CD4-positive, alpha-beta memory T cell (primary cell): ENCODE measurements around the gene ABCA2. TPM values are rescaled to one million over a fixed set of nuclear protein-coding genes. Genes with fewer than 3 reads are reported as not detected.

ENCODE experiments used
- CTCF ChIA-PET: fragments of 350-600 bp; sonication (Branson Sonifier 250); formaldehyde crosslinking; loops from one replicate; lab custom pipeline; 2021; ENCODE audit warnings: inconsistent platforms; ENCODE audit not compliant: partially characterized antibody; lab: Charles Lee
- POLR2A ChIA-PET: fragments of 350-600 bp; sonication (Branson Sonifier 250); formaldehyde crosslinking; loops from one replicate; lab custom pipeline; 2021; ENCODE audit not compliant: partially characterized antibody; lab: Charles Lee
- DNase-seq, 5 donors: peaks; one replicate each; pipeline versions ENCODE4 v3.0.0 to v3.0.0-alpha.2; 2020 to 2022; ENCODE audit warnings: mixed read lengths in 1 of 5
- H3K27ac ChIP-seq: one replicate; pipeline ENCODE4 v1.7.0; 2013; ENCODE audit warnings: low read depth, low read length
- H3K27me3 ChIP-seq: 2 replicates; pipeline ENCODE4 v1.7.0; 2013; ENCODE audit warnings: mild to moderate bottlenecking, low read length, moderate library complexity; ENCODE audit not compliant: insufficient read depth
- H3K36me3 ChIP-seq: 2 replicates; pipeline ENCODE4 v1.7.0; 2013; ENCODE audit warnings: mild to moderate bottlenecking, low read length, moderate library complexity; ENCODE audit not compliant: insufficient read depth
- H3K4me1 ChIP-seq: 2 replicates; pipeline ENCODE4 v1.7.0; 2013; ENCODE audit warnings: mild to moderate bottlenecking, low read length, moderate library complexity; ENCODE audit not compliant: insufficient read depth
- H3K4me3 ChIP-seq, 2 donors: one replicate each; pipeline ENCODE4 v1.7.0; 2013; ENCODE audit warnings: low read length in 2 of 2, mild to moderate bottlenecking in 1 of 2
- H3K9me3 ChIP-seq, 2 donors: one replicate each; pipeline ENCODE4 v1.7.0; 2013; ENCODE audit warnings: low read length in 2 of 2, control low read depth in 1 of 2; ENCODE audit not compliant: control insufficient read depth in 1 of 2
- H3K27ac Mint-ChIP-seq, 7 donors: one replicate each; pipeline ENCODE4 v1.8.0; 2020 to 2021; ENCODE audit warnings: mixed read lengths in 7 of 7, mild to moderate bottlenecking in 6 of 7, inconsistent platforms in 3 of 7, moderate library complexity in 3 of 7
- H3K27me3 Mint-ChIP-seq, 2 donors: one replicate each; pipeline ENCODE4 v1.8.0; 2020 to 2021; ENCODE audit warnings: mixed read lengths in 2 of 2
- H3K36me3 Mint-ChIP-seq, 2 donors: one replicate each; pipeline ENCODE4 v1.8.0; 2020 to 2021; ENCODE audit warnings: mixed read lengths in 2 of 2, inconsistent platforms in 1 of 2, mild to moderate bottlenecking in 1 of 2
- H3K4me1 Mint-ChIP-seq, 4 donors: one replicate each; pipeline ENCODE4 v1.8.0; 2020 to 2021; ENCODE audit warnings: mixed read lengths in 4 of 4, mild to moderate bottlenecking in 1 of 4
- H3K4me3 Mint-ChIP-seq, 8 donors: one replicate each; pipeline ENCODE4 v1.8.0; 2020 to 2021; ENCODE audit warnings: mixed read lengths in 8 of 8, mild to moderate bottlenecking in 7 of 8, moderate library complexity in 6 of 8, inconsistent platforms in 3 of 8
- H3K9me3 Mint-ChIP-seq, 8 donors: one replicate each; pipeline ENCODE4 v1.8.0; 2020 to 2021; ENCODE audit warnings: mixed read lengths in 8 of 8, mild to moderate bottlenecking in 5 of 8, inconsistent platforms in 3 of 8, moderate library complexity in 1 of 8
- intact Hi-C: fragments of 100-400 bp; cut with micrococcal nuclease; formaldehyde crosslinking; loops from one replicate; pipeline ENCODE4 v1.15.1; 2023
- polyA plus RNA-seq, 2 donors: library from polyadenylated mRNA; unstranded; fragments of 300-500 nt; fragmentation: Illumina TruSeq; gene quantifications; one replicate each; pipeline ENCODE4 v1.2.3, GENCODE V29; 2021
- total RNA-seq, 2 experiments: library from RNA; stranded (reverse); gene quantifications; one replicate each; pipeline ENCODE4 v1.2.3, GENCODE V29; 2021

ABCA2 gene
- total and polyA plus RNA-seq, 4 experiments from 2014 or later = 2.6 to 68.6 (median 37.3) TPM

DNA sequence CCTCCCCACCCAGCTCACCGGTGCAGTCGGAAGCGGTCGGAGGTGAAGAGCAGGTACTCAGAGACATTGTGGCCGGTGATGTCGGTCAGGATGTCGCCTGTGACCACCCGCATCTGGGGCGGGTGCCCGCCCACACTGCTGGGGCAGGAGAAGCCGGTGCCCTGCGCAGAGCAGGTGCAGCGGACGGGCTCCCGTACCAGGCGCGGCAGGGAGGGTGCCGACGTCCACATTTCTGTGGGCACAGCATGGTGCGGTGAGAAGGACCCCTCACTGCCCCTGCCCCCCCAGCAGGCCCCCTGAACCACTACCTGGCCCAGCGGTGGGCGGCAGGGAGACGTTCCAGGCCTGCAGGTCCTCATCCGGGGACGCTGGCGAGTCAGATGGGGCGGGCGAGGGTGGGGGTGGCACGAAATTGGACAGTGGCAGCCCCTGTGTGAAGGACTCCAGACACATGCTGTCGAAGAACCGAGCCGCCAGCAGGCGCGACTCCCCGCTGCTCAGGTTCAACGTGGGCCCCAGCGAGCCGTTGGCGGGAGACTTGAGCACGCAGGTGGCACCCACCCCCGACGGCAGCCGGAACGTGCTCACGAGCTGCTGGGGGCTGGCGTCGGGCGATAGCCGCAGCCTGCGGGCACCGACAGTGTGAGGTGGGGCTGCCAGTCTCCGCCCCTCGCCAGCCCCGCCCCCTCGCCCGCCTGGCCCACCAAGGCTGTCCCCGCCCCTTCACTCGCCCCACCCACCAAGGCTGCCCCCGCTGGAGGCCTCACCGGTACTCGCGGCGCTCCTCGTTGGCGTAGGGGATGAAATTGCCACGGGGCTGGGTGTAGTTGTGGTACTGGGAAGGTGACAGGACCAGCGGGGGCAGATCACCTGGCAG lies 15.1 kb downstream of the ABCA2 start:
- POLR2A ChIA-PET = no interaction called here
- intact Hi-C loops = no loop called here
- Histone ChIP-seq H3K36me3 (peaks cover 8% of the 10 kb centered on the region), H3K4me3 (no peak overlapping the region), H3K9me3 (no peaks in the 10 kb centered on the region), H3K27me3 (no peaks in the 10 kb centered on the region), H3K4me1 (no peaks in the 10 kb centered on the region), H3K27ac (no peak overlapping the region)
- H3K27ac Mint-ChIP-seq = no peak overlapping the region
- H3K36me3 Mint-ChIP-seq = peaks cover 0 to 12% of the 10 kb centered on the region in 2 donors
- no peak for DNase-seq
- H3K4me1 Mint-ChIP-seq = no peaks in the 10 kb centered on the region
- H3K27me3 Mint-ChIP-seq = no peaks in the 10 kb centered on the region
- no peak overlapping the region for H3K4me3 Mint-ChIP-seq
- CTCF ChIA-PET = interaction anchor here (3.2 kb wide), 1 partner anchor 16 kb away, joined by 9 read pairs; the partner anchor contains the start of gene ABCA2
- no peaks in the 10 kb centered on the region for H3K9me3 Mint-ChIP-seq

DNA sequence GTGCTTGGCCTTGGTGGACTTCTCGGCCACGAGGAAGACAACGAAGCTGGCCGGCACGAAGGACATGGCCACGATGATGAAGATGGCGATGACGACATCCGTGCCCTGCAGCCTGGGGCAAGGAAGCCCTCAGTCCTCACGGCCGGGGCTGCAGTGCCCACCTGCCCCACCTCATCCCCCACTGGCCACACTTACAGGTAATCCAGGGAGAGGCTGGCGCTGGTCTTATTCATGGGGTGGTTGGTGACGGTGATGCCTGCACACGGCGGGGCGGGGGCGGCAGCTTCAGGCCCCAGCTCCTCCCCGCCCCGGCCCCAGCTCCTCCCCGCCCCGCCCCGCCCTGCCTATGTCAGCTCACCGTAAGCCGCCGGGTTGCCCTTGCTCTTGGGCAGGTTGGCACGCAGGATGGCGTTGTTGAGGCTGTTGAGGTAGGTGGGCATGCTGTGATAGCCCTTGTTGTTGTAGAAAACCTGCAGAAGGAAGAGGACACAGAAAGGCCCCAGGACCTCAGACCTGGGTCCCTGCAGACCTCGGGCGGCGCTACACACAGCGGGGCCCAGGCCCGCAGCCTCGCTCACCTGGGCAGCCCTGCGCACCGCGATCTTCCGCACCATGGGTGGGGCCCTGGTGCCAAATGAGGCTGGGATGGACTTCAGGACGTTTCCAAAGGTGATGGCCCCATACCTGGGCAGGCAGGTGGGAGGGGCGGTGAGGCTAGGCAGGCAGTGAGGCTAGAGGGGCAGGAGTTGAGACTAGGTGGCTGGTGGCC lies 15.9 kb downstream of the ABCA2 start:
- Histone ChIP-seq H3K9me3 (no peaks in the 10 kb centered on the region), H3K27ac (no peak overlapping the region), H3K36me3 (peaks cover 8% of the 10 kb centered on the region), H3K4me3 (no peak overlapping the region), H3K27me3 (no peaks in the 10 kb centered on the region), H3K4me1 (no peaks in the 10 kb centered on the region)
- Mint-ChIP-seq H3K27ac (no peak overlapping the region), H3K4me3 (no peak overlapping the region), H3K9me3 (no peaks in the 10 kb centered on the region), H3K27me3 (no peaks in the 10 kb centered on the region), H3K4me1 (no peaks in the 10 kb centered on the region), H3K36me3 (peaks cover 0 to 12% of the 10 kb centered on the region in 2 donors)
- intact Hi-C loops = no loop called here
- CTCF ChIA-PET = no interaction called here
- no peak for DNase-seq
- POLR2A ChIA-PET = no interaction called here

DNA sequence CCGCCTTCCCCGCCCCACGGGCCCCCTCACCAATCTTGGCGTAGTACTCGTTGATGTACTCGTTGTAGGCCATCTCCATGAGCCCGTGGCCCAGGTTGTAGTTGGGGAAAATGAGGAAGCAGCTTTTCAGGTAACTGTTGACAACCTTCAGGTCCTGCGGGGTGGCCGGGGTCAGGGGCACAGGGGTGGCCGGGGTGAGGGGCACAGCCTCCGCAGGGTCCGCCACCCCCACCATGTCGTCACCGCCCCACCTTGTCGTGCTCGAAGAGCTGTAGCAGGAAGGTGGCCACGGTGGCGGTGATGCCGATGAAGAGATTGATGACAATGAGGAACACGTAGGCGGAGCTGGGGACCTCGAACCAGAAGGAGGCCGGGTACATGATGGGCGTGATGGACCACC lies 16.9 kb downstream of the ABCA2 start:
- no peak overlapping the region for H3K27ac Mint-ChIP-seq
- no peaks in the 10 kb centered on the region for H3K27me3 Mint-ChIP-seq
- ChIA-PET POLR2A (no interaction called here), CTCF (interaction anchor here (0.7 kb wide), 1 partner anchor 57 kb away, joined by 3 read pairs; no protein-coding TSS in a partner anchor)
- intact Hi-C loops = no loop called here
- Histone ChIP-seq H3K36me3 (peaks cover 7% of the 10 kb centered on the region), H3K4me1 (no peaks in the 10 kb centered on the region), H3K9me3 (no peaks in the 10 kb centered on the region), H3K27me3 (no peaks in the 10 kb centered on the region), H3K27ac (no peak overlapping the region), H3K4me3 (no peak overlapping the region)
- H3K4me3 Mint-ChIP-seq = no peak overlapping the region
- DNase-seq = no peak
- H3K4me1 Mint-ChIP-seq = no peaks in the 10 kb centered on the region
- H3K36me3 Mint-ChIP-seq = peaks cover 0 to 8% of the 10 kb centered on the region in 2 donors
- no peaks in the 10 kb centered on the region for H3K9me3 Mint-ChIP-seq

DNA sequence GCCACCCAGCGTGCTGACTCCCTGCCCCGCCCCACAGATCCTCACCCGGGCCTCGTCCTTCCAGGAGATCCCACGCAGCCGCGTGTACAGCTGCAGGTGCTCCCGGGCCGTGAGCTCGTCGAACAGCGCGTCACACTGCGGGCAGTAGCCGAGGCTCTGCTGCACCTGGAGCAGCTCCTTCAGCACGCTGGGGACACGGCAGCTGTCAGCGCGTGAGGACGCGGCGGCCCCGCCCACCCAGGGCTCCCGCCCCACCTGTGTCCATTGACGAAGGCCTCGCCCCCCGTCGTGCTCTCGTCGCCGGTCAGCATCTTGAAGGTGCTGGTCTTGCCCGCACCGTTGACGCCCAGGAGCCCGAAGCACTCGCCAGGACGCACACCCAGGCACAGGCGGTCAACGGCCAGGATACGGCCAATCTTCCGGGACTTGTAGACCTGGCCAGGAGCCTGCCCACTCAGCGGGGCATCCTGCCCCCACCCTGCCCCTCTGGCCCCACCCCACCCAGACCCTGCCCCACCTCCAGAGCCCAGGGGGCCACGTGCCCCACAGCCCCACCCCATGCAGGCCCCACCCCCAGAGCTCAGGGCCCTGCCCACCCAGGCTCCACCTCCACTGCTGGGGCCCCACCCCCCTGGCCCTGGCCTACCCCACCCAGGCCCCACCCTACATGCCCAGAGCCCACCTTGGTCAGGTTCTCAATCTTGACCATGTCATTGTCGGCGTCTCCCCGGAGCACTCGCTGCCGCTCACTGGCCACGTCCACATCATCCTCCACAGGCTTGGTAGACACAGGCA lies 17.9 kb downstream of the ABCA2 start:
- Mint-ChIP-seq H3K27ac (no peak overlapping the region), H3K4me3 (no peak overlapping the region), H3K27me3 (no peaks in the 10 kb centered on the region), H3K36me3 (peaks cover 0 to 8% of the 10 kb centered on the region in 2 donors), H3K4me1 (no peaks in the 10 kb centered on the region), H3K9me3 (no peaks in the 10 kb centered on the region)
- intact Hi-C loops = no loop called here
- POLR2A ChIA-PET = no interaction called here
- no peak for DNase-seq
- Histone ChIP-seq H3K4me3 (no peak overlapping the region), H3K9me3 (no peaks in the 10 kb centered on the region), H3K4me1 (no peaks in the 10 kb centered on the region), H3K36me3 (peaks cover 3% of the 10 kb centered on the region), H3K27ac (no peak overlapping the region), H3K27me3 (no peaks in the 10 kb centered on the region)
- CTCF ChIA-PET = interaction anchor here (0.6 to 0.7 kb wide), 2 partner anchors 25 to 58 kb away, joined by 3 read pairs; no protein-coding TSS in a partner anchor

DNA sequence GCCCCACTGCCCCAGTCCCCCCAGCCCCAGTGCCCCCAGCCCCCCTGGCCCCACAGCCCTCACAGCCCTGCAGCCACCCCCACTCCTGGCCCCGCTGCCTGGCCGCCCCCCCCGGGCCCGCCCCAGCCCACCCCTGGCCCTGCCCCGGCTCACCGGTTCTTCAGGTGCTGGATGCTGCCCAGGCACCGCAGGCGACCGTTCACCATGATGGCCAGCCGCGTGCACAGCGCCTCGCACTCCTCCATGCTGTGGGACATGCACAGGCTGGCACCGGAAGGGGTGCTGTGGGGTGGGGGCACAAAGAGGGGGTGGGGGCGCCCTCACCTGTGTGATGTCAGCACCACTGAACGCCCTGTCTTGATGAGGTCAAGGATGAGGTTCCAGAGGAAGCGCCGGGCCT lies 18.8 kb downstream of the ABCA2 start:
- POLR2A ChIA-PET = no interaction called here
- H3K27ac Mint-ChIP-seq = no peak overlapping the region
- no peak overlapping the region for H3K4me3 ChIP-seq
- H3K36me3 ChIP-seq = no peaks in the 10 kb centered on the region
- no peak overlapping the region for H3K4me3 Mint-ChIP-seq
- H3K9me3 Mint-ChIP-seq = peaks cover 0 to 2% (median 0%) of the 10 kb centered on the region in 8 donors
- no peak overlapping the region for H3K27ac ChIP-seq
- no peaks in the 10 kb centered on the region for H3K27me3 ChIP-seq
- H3K27me3 Mint-ChIP-seq = no peaks in the 10 kb centered on the region
- intact Hi-C loops = no loop called here
- peaks cover 0 to 7% of the 10 kb centered on the region in 2 donors for H3K36me3 Mint-ChIP-seq
- no peak for DNase-seq
- CTCF ChIA-PET = no interaction called here
- H3K4me1 ChIP-seq = no peaks in the 10 kb centered on the region
- H3K9me3 ChIP-seq = no peaks in the 10 kb centered on the region
- peaks cover 0 to 5% (median 0%) of the 10 kb centered on the region in 4 donors for H3K4me1 Mint-ChIP-seq

DNA sequence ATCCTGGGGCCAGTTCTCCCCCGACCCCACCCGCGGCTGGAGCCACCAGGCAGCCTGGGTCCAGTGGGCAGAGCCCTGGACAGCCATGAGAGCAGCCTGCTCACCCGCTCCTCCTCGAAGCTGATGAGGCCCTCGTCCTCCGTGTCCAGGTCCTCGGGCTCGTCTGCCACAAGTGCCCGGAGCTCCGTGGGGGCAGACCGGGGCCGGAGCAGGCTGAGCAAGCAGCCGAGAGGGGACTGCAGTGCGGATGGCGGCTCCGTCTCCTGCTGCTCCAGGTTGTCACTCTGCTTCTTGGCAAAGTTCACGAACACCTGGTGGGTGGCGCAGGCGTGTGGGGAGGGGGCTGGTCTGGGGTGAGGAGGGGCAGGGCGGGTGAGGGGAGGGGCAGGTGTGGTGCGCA lies 19.7 kb downstream of the ABCA2 start:
- Mint-ChIP-seq H3K9me3 (peaks cover 0 to 2% (median 0%) of the 10 kb centered on the region in 8 donors), H3K27me3 (no peaks in the 10 kb centered on the region), H3K4me3 (no peak overlapping the region), H3K36me3 (peaks cover 0 to 5% of the 10 kb centered on the region in 2 donors), H3K27ac (no peak overlapping the region), H3K4me1 (peaks cover 0 to 5% (median 0%) of the 10 kb centered on the region in 4 donors)
- no peaks in the 10 kb centered on the region for H3K27me3 ChIP-seq
- H3K36me3 ChIP-seq = no peaks in the 10 kb centered on the region
- no peak for DNase-seq
- H3K4me1 ChIP-seq = no peaks in the 10 kb centered on the region
- ChIA-PET POLR2A (interaction anchor here (1.5 kb wide), 1 partner anchor 27 kb away, joined by 4 read pairs; no protein-coding TSS in a partner anchor), CTCF (no interaction called here)
- H3K4me3 ChIP-seq = no peak overlapping the region
- no peak overlapping the region for H3K27ac ChIP-seq
- intact Hi-C loops = no loop called here
- H3K9me3 ChIP-seq = no peaks in the 10 kb centered on the region
